Esophagus muscularis mucosa (tissue), 4 donors: ENCODE results near the gene VDR.

Experiments
- EP300 ChIP-seq: sonication (generic); formaldehyde crosslinking; IDR thresholded peaks from one replicate; pipeline ENCODE4 v1.6.1; 2017; ENCODE audit warnings: antibody characterized with exemption
- POLR2A ChIP-seq: fragments of 450-650 bp; IDR thresholded peaks from one replicate; pipeline ENCODE4 v1.6.1; 2017; ENCODE audit warnings: antibody characterized with exemption, moderate library complexity, mild to moderate bottlenecking, low read depth
- POLR2AphosphoS5 ChIP-seq, 2 donors: sonication (generic); formaldehyde crosslinking; IDR thresholded peaks; one replicate each; pipeline ENCODE4 v1.6.1; 2017; ENCODE audit warnings: antibody characterized with exemption in 2 of 2
- TF ChIP-seq, protein P1 (sequence below), 3 experiments: fragments of 200-600 bp in 2 of 3; fragments of 450-650 bp in 1 of 3; sonication (generic) in 2 of 3; IDR thresholded peaks; one replicate each; pipeline ENCODE4 v1.5.1; 2017 to 2019; ENCODE audit warnings: antibody characterized with exemption in 3 of 3, mild to moderate bottlenecking in 2 of 3, moderate library complexity in 1 of 3

DNA sequence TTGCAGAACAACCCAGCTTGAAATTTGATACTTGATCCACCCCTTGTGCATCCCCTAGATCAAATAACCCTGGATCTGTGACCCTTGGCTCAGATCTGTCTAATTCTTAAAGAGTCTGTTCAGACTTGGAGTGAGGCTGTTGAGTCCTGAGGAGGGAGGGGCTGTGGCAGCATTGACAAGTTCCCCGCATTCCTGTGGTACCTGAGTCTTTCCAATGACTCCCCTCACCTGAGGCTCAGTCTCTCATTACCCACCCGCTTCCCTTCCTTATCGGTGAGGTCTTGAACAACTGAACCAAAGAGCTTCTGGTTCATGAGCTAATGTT, 69.0 kb downstream of the VDR start:
- TF ChIP-seq, protein P1, sequence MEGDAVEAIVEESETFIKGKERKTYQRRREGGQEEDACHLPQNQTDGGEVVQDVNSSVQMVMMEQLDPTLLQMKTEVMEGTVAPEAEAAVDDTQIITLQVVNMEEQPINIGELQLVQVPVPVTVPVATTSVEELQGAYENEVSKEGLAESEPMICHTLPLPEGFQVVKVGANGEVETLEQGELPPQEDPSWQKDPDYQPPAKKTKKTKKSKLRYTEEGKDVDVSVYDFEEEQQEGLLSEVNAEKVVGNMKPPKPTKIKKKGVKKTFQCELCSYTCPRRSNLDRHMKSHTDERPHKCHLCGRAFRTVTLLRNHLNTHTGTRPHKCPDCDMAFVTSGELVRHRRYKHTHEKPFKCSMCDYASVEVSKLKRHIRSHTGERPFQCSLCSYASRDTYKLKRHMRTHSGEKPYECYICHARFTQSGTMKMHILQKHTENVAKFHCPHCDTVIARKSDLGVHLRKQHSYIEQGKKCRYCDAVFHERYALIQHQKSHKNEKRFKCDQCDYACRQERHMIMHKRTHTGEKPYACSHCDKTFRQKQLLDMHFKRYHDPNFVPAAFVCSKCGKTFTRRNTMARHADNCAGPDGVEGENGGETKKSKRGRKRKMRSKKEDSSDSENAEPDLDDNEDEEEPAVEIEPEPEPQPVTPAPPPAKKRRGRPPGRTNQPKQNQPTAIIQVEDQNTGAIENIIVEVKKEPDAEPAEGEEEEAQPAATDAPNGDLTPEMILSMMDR (IDR thresholded peaks at IDR 0.05): no peak
- no peak for TF ChIP-seq POLR2AphosphoS5 (IDR thresholded peaks at IDR 0.05)
- no peak for TF ChIP-seq POLR2A
- TF ChIP-seq EP300: no peak
